CD8-positive, alpha-beta memory T cell (primary cell): Measurements from ENCODE around the gene LOXHD1. TPM values are rescaled to one million over a fixed set of nuclear protein-coding genes. Genes with fewer than 3 reads are reported as not detected.

Experiments
- CTCF ChIA-PET: fragments of 350-600 bp; sonication (Branson Sonifier 250); formaldehyde crosslinking; loops from one replicate; lab custom pipeline; 2021; ENCODE audit warnings: antibody characterized with exemption; lab: Charles Lee
- POLR2A ChIA-PET: fragments of 350-600 bp; sonication (Branson Sonifier 250); formaldehyde crosslinking; loops from one replicate; lab custom pipeline; 2021; ENCODE audit warnings: antibody characterized with exemption; lab: Charles Lee
- DNase-seq, 5 donors: peaks; one replicate each; pipeline versions ENCODE4 v3.0.0 to v3.0.0-alpha.2; 2020 to 2022; ENCODE audit warnings: mixed read lengths in 1 of 5
- H3K27ac ChIP-seq: one replicate; pipeline ENCODE4 v1.7.0; 2013; ENCODE audit warnings: low read depth, mild to moderate bottlenecking, low read length, moderate library complexity
- H3K27me3 ChIP-seq: 2 replicates; pipeline ENCODE4 v1.7.0; 2013; ENCODE audit warnings: low read length, mild to moderate bottlenecking; ENCODE audit not compliant: insufficient read depth, poor library complexity, severe bottlenecking
- H3K36me3 ChIP-seq: 2 replicates; pipeline ENCODE4 v1.7.0; 2013; ENCODE audit warnings: mild to moderate bottlenecking, low read length, moderate library complexity; ENCODE audit not compliant: insufficient read depth
- H3K4me1 ChIP-seq: 2 replicates; pipeline ENCODE4 v1.7.0; 2013; ENCODE audit warnings: mild to moderate bottlenecking, low read length, moderate library complexity; ENCODE audit not compliant: insufficient read depth
- H3K4me3 ChIP-seq: 2 replicates; pipeline ENCODE4 v1.7.0; 2013; ENCODE audit warnings: mild to moderate bottlenecking, low read length
- H3K9me3 ChIP-seq: 2 replicates; pipeline ENCODE4 v1.7.0; 2013; ENCODE audit warnings: mild to moderate bottlenecking, low read length
- H3K27ac Mint-ChIP-seq, 8 donors: one replicate each; pipeline ENCODE4 v1.8.0; 2020 to 2021; ENCODE audit warnings: mixed read lengths in 8 of 8, mild to moderate bottlenecking in 6 of 8, inconsistent platforms in 3 of 8, moderate library complexity in 3 of 8
- H3K27me3 Mint-ChIP-seq, 2 donors: one replicate each; pipeline ENCODE4 v1.8.0; 2020 to 2021; ENCODE audit warnings: mixed read lengths in 2 of 2, mild to moderate bottlenecking in 1 of 2, moderate library complexity in 1 of 2
- H3K36me3 Mint-ChIP-seq, 3 donors: one replicate each; pipeline ENCODE4 v1.8.0; 2020 to 2021; ENCODE audit warnings: mixed read lengths in 3 of 3, inconsistent platforms in 1 of 3, mild to moderate bottlenecking in 1 of 3
- H3K4me1 Mint-ChIP-seq, 3 donors: one replicate each; pipeline ENCODE4 v1.8.0; 2020 to 2021; ENCODE audit warnings: mixed read lengths in 3 of 3, inconsistent platforms in 1 of 3, mild to moderate bottlenecking in 1 of 3
- H3K4me3 Mint-ChIP-seq, 7 donors: one replicate each; pipeline ENCODE4 v1.8.0; 2020 to 2021; ENCODE audit warnings: mixed read lengths in 7 of 7, mild to moderate bottlenecking in 6 of 7, moderate library complexity in 4 of 7, inconsistent platforms in 2 of 7
- H3K9me3 Mint-ChIP-seq, 5 donors: one replicate each; pipeline ENCODE4 v1.8.0; 2020 to 2022; ENCODE audit warnings: mixed read lengths in 5 of 5, mild to moderate bottlenecking in 3 of 5, moderate library complexity in 2 of 5, inconsistent platforms in 1 of 5
- polyA plus RNA-seq: library from polyadenylated mRNA; unstranded; fragments of 300-500 nt; fragmentation: Illumina TruSeq; gene quantifications from one replicate; pipeline ENCODE4 v1.2.3, GENCODE V29; 2021
- total RNA-seq, 2 experiments: library from RNA; stranded (reverse); gene quantifications; one replicate each; pipeline ENCODE4 v1.2.3, GENCODE V29; 2021

The LOXHD1 gene
- total and polyA plus RNA-seq, 3 experiments from 2014 or later, result not detected

DNA sequence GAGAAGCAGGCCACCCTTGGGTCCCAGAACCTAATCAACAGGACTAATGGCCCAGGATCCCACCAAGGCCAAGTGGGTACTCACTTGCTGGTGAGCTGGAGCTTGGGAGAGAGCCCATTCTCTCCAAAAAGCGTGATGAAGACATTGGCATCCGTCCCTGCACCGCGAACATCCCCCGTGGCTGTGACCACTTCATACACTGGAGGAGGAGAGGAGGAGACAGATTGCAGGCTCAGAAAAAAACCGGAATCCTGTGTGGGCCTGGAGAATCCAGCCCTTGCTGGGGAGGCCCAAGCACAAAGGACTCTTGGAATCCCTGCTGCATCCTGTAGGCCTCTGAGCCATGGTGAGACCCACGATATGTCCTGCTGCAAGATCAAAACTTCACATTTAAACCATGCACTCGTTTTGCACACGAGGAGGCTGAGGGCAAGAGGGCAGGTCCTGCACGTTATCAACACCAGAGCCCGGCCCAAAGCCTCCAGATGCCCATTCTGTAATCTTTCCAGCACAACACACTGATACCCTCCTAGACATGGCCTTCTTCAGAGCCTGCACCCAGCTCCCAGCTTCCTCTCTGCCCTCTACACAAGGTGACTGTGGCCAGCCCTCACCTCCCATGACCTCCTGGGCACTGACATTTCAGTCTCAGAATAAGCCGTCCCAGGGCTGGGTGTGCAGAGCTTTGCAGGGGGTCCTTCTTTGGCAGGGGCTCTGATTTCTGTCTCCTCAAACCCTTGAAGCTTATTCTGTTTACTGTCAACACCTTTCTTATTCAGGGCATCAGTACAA lies 7.8 kb downstream of the LOXHD1 start:
- ChIA-PET POLR2A (no interaction called here), CTCF (interaction anchor here (4.8 kb wide), 1 partner anchor 8 kb away, joined by 22 read pairs; the partner anchor contains the start of gene LOXHD1)
- Mint-ChIP-seq H3K27ac (no peak overlapping the region), H3K4me3 (no peak overlapping the region), H3K4me1 (no peaks in the 10 kb centered on the region), H3K27me3 (peaks cover 0 to 4% of the 10 kb centered on the region in 2 donors), H3K36me3 (no peaks in the 10 kb centered on the region), H3K9me3 (no peaks in the 10 kb centered on the region)
- H3K27me3 ChIP-seq, result no peaks in the 10 kb centered on the region
- no peak overlapping the region for H3K4me3 ChIP-seq
- no peaks in the 10 kb centered on the region for H3K36me3 ChIP-seq
- H3K4me1 ChIP-seq, result no peaks in the 10 kb centered on the region
- no peak overlapping the region for H3K27ac ChIP-seq
- H3K9me3 ChIP-seq, result no peaks in the 10 kb centered on the region
- no peak for DNase-seq

DNA sequence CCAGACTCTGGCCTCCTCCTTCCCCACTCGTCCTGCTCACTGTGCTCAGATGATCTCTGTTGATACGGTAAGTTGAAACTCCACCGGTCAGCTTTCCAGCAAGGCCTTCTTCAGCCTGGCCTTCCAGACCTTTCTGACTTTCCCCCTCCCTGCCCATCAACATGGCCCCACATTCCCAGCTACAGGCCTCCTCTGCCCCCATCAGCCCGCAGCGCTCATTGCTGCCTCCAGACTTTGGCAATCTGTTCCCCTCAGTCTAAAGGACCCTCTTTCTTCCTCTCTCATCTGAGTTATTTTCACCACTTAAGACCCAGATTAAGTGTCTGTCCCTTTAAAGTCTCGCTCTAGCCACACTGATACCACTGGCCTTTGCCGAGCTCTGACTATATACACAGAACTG lies 10.6 kb downstream of the LOXHD1 start:
- Mint-ChIP-seq H3K4me3 (no peak overlapping the region), H3K9me3 (no peaks in the 10 kb centered on the region), H3K36me3 (no peaks in the 10 kb centered on the region), H3K4me1 (no peaks in the 10 kb centered on the region), H3K27me3 (peaks cover 0 to 4% of the 10 kb centered on the region in 2 donors), H3K27ac (no peak overlapping the region)
- Histone ChIP-seq H3K9me3 (no peaks in the 10 kb centered on the region), H3K27me3 (no peaks in the 10 kb centered on the region), H3K4me3 (no peak overlapping the region), H3K36me3 (no peaks in the 10 kb centered on the region), H3K27ac (no peak overlapping the region), H3K4me1 (no peaks in the 10 kb centered on the region)
- DNase-seq, result no peak
- ChIA-PET POLR2A (no interaction called here), CTCF (interaction anchor here (4.8 kb wide), 1 partner anchor 11 kb away, joined by 22 read pairs; the partner anchor contains the start of gene LOXHD1)

DNA sequence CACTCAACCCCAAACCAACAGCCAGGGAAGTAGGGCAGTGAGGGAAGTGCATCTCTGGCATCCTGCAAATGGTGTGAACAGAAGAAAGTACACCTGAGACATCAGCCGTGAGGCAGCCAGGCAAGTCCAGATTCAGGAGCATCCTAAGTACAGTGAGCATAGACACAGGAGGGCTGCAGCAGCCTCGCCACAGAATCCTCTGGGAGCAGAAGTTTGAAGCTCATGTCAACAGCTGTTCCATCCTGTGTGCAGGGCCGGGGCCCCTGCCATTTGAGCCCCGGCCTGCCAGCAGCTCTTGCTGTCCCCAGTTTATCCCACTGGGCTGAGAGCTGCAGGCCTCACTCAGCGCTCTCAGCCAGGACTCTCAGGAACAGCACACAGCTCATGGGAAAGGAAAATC lies 14.5 kb downstream of the LOXHD1 start:
- H3K4me3 ChIP-seq, result no peak overlapping the region
- H3K4me1 Mint-ChIP-seq, result no peaks in the 10 kb centered on the region
- no peaks in the 10 kb centered on the region for H3K9me3 ChIP-seq
- no peak overlapping the region for H3K27ac Mint-ChIP-seq
- peaks cover 5% of the 10 kb centered on the region in 2 donors for H3K27me3 Mint-ChIP-seq
- DNase-seq, result no peak
- H3K4me3 Mint-ChIP-seq, result no peak overlapping the region
- no peaks in the 10 kb centered on the region for H3K4me1 ChIP-seq
- ChIA-PET POLR2A (no interaction called here), CTCF (interaction anchor here (2.1 kb wide), 1 partner anchor 16 kb away, joined by 8 read pairs; no protein-coding TSS in a partner anchor)
- no peak overlapping the region for H3K27ac ChIP-seq
- H3K27me3 ChIP-seq, result no peaks in the 10 kb centered on the region
- H3K36me3 Mint-ChIP-seq, result no peaks in the 10 kb centered on the region
- H3K36me3 ChIP-seq, result no peaks in the 10 kb centered on the region
- H3K9me3 Mint-ChIP-seq, result no peaks in the 10 kb centered on the region

DNA sequence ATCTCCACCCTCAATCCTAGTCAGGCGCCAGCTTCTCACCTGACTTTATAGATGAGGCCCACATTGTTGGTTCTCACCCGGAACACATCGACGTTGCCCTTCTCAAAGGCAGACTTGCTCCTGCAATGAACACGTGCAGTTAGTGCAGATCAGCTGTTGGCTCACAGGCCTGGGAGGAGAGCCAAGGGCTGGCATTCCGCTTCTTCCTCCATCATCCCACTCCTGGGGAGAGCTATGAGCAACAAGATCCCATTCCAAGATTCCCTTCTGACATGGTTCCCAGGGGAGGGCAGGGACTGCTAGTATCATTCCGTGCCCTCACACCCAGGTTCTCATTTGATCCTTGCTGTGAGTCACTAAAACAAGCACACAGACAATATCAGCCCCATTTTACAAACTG lies 15.1 kb downstream of the LOXHD1 start:
- no peak overlapping the region for H3K27ac Mint-ChIP-seq
- no peaks in the 10 kb centered on the region for H3K27me3 ChIP-seq
- H3K9me3 Mint-ChIP-seq, result no peaks in the 10 kb centered on the region
- H3K4me1 ChIP-seq, result no peaks in the 10 kb centered on the region
- no peaks in the 10 kb centered on the region for H3K36me3 ChIP-seq
- H3K27ac ChIP-seq, result no peak overlapping the region
- ChIA-PET POLR2A (no interaction called here), CTCF (interaction anchor here (2.1 kb wide), 1 partner anchor 16 kb away, joined by 8 read pairs; no protein-coding TSS in a partner anchor)
- no peak for DNase-seq
- H3K36me3 Mint-ChIP-seq, result no peaks in the 10 kb centered on the region
- H3K9me3 ChIP-seq, result no peaks in the 10 kb centered on the region
- peaks cover 4 to 8% of the 10 kb centered on the region in 2 donors for H3K27me3 Mint-ChIP-seq
- H3K4me1 Mint-ChIP-seq, result no peaks in the 10 kb centered on the region
- H3K4me3 ChIP-seq, result no peak overlapping the region
- no peak overlapping the region for H3K4me3 Mint-ChIP-seq

DNA sequence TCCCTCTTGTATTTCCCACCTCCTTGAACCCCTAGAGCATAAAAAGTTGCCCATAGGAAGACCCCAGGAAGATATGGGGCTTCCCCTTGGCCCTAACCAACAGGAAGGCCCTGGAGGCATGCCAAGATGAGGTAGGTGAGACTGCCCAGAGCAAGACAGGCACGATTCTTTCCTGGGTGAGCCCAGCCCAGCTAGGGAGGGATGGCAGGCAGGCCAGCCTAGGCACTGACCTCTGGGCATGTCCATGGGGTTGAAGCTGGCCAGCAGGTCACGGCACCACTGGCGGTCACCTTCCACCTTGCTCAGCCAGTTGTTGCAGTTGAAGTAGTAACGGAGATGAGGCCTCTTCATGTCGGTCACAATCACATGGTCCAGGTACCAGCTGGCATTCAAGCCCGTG lies 17.6 kb downstream of the LOXHD1 start:
- CTCF ChIA-PET, result interaction anchor here (2.2 kb wide), 1 partner anchor 19 kb away, joined by 7 read pairs; no protein-coding TSS in a partner anchor
- H3K4me3 Mint-ChIP-seq, result no peak overlapping the region
- H3K4me3 ChIP-seq, result no peak overlapping the region

DNA sequence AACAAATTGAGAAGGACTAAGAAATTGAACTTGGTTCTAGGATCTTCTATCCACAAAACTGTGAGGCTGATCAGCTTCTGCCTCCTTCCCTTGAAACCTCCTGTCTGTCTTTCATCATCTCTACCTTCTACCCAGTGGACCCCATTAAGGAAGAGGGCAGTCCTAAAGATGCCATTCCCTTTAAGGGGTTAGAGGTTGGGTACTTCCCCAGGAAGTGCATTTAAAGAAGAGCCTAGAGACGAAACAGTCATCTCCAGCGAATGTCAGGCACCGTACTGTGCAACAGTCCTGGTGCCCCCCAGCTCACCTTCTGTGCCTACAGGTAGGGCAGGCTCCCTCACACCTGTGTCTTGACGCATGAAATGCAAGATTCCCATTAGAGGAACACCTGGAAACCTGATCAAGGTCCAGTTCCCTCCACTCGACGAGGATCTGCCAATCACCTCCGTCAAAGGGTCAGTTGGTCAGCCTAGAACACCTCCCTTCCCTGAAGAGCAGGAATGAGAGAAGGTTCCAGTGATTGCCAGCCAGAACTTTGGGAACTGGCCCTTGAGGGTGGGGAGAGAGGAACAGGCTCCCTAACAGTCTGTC lies 20.9 kb downstream of the LOXHD1 start:
- Histone ChIP-seq H3K36me3 (no peaks in the 10 kb centered on the region), H3K27me3 (no peaks in the 10 kb centered on the region), H3K4me1 (no peaks in the 10 kb centered on the region), H3K4me3 (no peak overlapping the region), H3K9me3 (no peaks in the 10 kb centered on the region), H3K27ac (no peak overlapping the region)
- Mint-ChIP-seq H3K27ac (no peak overlapping the region), H3K4me3 (no peak overlapping the region), H3K4me1 (no peaks in the 10 kb centered on the region), H3K9me3 (peaks cover 0 to 3% (median 0%) of the 10 kb centered on the region in 5 donors), H3K36me3 (no peaks in the 10 kb centered on the region), H3K27me3 (peaks cover 14% of the 10 kb centered on the region in 2 donors)
- DNase-seq, result no peak
- ChIA-PET POLR2A (no interaction called here), CTCF (no interaction called here)

More for the DNA sequence above, 17.6 kb downstream of the LOXHD1 start:
- Histone ChIP-seq H3K9me3 (no peaks in the 10 kb centered on the region), H3K27me3 (no peaks in the 10 kb centered on the region), H3K36me3 (no peaks in the 10 kb centered on the region), H3K27ac (no peak overlapping the region), H3K4me1 (no peaks in the 10 kb centered on the region)
- POLR2A ChIA-PET, result no interaction called here
- H3K36me3 Mint-ChIP-seq, result no peaks in the 10 kb centered on the region
- no peaks in the 10 kb centered on the region for H3K9me3 Mint-ChIP-seq
- H3K27ac Mint-ChIP-seq, result no peak overlapping the region
- H3K27me3 Mint-ChIP-seq, result peaks cover 4 to 8% of the 10 kb centered on the region in 2 donors
- DNase-seq, result no peak
- H3K4me1 Mint-ChIP-seq, result no peaks in the 10 kb centered on the region

DNA sequence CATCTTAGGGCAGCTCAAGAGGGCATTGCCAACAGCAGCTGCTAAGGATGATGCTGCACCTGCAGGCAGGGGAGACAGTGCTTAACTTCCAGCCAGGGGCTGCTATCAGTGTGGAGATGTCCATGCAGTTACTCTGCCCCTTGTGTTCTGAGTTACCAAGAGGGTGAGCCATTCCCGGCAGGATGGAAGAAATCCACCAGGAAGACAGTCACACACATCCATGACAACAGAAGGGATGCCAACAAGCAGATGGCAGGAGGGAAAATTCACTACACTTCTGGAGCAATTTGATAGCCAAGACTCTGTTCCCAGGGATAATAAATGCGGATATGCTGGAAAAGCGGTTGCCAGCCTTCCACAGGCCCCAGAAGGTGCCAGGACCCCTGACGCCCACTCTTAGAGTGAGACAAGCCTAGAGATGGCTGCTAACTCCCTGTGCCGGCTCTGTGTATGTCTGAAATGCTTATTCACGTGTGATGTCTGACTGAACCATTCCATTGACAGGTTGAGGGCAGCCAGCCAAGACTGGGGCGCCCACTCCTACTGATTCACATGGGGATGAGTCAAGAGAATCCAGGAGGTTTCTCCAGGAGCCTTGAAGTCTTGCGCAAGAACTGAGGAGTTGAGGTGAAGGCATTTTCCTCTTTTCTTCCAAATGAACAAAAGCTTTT lies 24.5 kb downstream of the LOXHD1 start:
- Mint-ChIP-seq H3K4me3 (no peak overlapping the region), H3K27me3 (peaks cover 9 to 13% of the 10 kb centered on the region in 2 donors), H3K9me3 (peaks cover 0 to 3% (median 0%) of the 10 kb centered on the region in 5 donors), H3K27ac (no peak overlapping the region), H3K4me1 (peaks cover 0 to 4% (median 3%) of the 10 kb centered on the region in 3 donors), H3K36me3 (no peaks in the 10 kb centered on the region)
- Histone ChIP-seq H3K27ac (no peak overlapping the region), H3K36me3 (no peaks in the 10 kb centered on the region), H3K9me3 (no peaks in the 10 kb centered on the region), H3K4me3 (no peak overlapping the region), H3K4me1 (no peaks in the 10 kb centered on the region), H3K27me3 (no peaks in the 10 kb centered on the region)
- DNase-seq, result no peak
- ChIA-PET CTCF (no interaction called here), POLR2A (no interaction called here)

DNA sequence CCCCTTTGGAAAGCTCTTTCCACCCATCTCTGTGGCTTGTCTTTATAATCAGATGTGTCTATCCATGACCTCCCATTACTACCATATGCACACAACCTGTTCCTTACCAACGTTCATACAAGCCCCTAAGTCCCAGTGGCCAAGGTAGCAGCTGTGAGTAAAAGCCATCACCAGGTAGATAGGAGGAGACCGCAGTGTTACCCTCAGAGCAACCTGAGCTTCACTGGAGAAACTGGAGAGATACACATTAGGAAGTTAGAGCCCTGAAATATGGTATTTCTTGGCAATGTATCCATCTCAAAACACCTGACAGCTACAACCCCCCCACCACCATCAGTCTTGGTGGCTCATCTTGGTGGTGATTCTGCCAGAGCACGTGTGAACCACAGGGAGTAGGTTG lies 26.0 kb downstream of the LOXHD1 start:
- no peak for DNase-seq
- no peak overlapping the region for H3K27ac ChIP-seq
- no peaks in the 10 kb centered on the region for H3K36me3 Mint-ChIP-seq
- H3K4me1 ChIP-seq, result no peaks in the 10 kb centered on the region
- H3K9me3 Mint-ChIP-seq, result peaks cover 0 to 3% (median 0%) of the 10 kb centered on the region in 5 donors
- H3K4me3 ChIP-seq, result no peak overlapping the region
- peaks cover 0 to 4% (median 3%) of the 10 kb centered on the region in 3 donors for H3K4me1 Mint-ChIP-seq
- H3K27me3 ChIP-seq, result no peaks in the 10 kb centered on the region
- H3K27me3 Mint-ChIP-seq, result peaks cover 6 to 14% of the 10 kb centered on the region in 2 donors
- no peaks in the 10 kb centered on the region for H3K36me3 ChIP-seq
- POLR2A ChIA-PET, result no interaction called here
- H3K27ac Mint-ChIP-seq, result no peak overlapping the region
- CTCF ChIA-PET, result no interaction called here
- no peaks in the 10 kb centered on the region for H3K9me3 ChIP-seq
- H3K4me3 Mint-ChIP-seq, result no peak overlapping the region
